Measurements from ENCODE around the gene RAC2.
"Not testable (repeated sequence)": the region's sequence is repeated elsewhere in the genome, so short reads cannot be mapped to it uniquely, and the experiment has no call there.

Gene RAC2

GRCh38 chr22:37254209-37254866 is 10.3 kb upstream of the RAC2 start:
- no peak for DNase-seq

- no peak for DNase-seq
Measured at GRCh38 chr22:37253126-37253660, 9.1 kb upstream of the RAC2 start.

GRCh38 chr22:37251836-37252235 is 7.8 kb upstream of the RAC2 start:
- not testable (repeated sequence) for DNase-seq

GRCh38 chr22:37249986-37250385 is 5.9 kb upstream of the RAC2 start:
- no peak for DNase-seq

- DNase-seq = no peak
Measured at GRCh38 chr22:37248251-37248650, 4.2 kb upstream of the RAC2 start.

GRCh38 chr22:37245740-37246139 is 1.7 kb upstream of the RAC2 start:
- no peak for DNase-seq

- no peak for DNase-seq
Measured at GRCh38 chr22:37244922-37245722, 1.1 kb upstream of the RAC2 start.

- peak; percentile 31 for DNase-seq
Measured at GRCh38 chr22:37243402-37244113, 511 bp downstream of the RAC2 start.

- DNase-seq = peak; percentile 92
Measured at GRCh38 chr22:37242395-37242918, 1.6 kb downstream of the RAC2 start.

GRCh38 chr22:37241351-37242142 is 2.5 kb downstream of the RAC2 start:
- DNase-seq = peak; percentile 58

- no peak for DNase-seq
Measured at GRCh38 chr22:37240941-37241320, 3.1 kb downstream of the RAC2 start.

- no peak for DNase-seq
Measured at GRCh38 chr22:37240240-37240940, 3.7 kb downstream of the RAC2 start.

GRCh38 chr22:37239336-37240239 is 4.5 kb downstream of the RAC2 start:
- no peak for DNase-seq

GRCh38 chr22:37237371-37238268 is 6.4 kb downstream of the RAC2 start:
- no peak for DNase-seq

- no peak for DNase-seq
Measured at GRCh38 chr22:37235897-37236607, 8.0 kb downstream of the RAC2 start.

- no peak for DNase-seq
Measured at GRCh38 chr22:37234736-37235711, 9.0 kb downstream of the RAC2 start.

- no peak for DNase-seq
Measured at GRCh38 chr22:37233751-37234631, 10.1 kb downstream of the RAC2 start.
